Astrocyte (in vitro differentiated cells and primary cell): ENCODE measurements around the gene EXOC3. TPM values are rescaled to one million over a fixed set of nuclear protein-coding genes. Genes with fewer than 3 reads are reported as not detected.

Experiments
- DNase-seq: peaks from one replicate; pipeline ENCODE4 v3.0.0-alpha.2; 2010; ENCODE audit warnings: low read depth
- FAIRE-seq: peaks from 2 replicates; lab custom pipeline; 2011; peaks lifted over from hg19 to GRCh38; lab: Jason Lieb, UNC
- H2AFZ ChIP-seq: 2 replicates; pipeline ENCODE4 v1.6.0; 2012; ENCODE audit warnings: low read depth, low read length, inconsistent platforms
- H3K27ac ChIP-seq: 2 replicates; pipeline ENCODE4 v1.5.1; 2011; ENCODE audit warnings: low read depth, low read length, inconsistent platforms
- H3K27me3 ChIP-seq: 2 replicates; pipeline ENCODE4 v1.6.0; 2011; ENCODE audit warnings: low read length, inconsistent platforms; ENCODE audit not compliant: insufficient read depth
- H3K36me3 ChIP-seq: 2 replicates; pipeline ENCODE4 v1.5.1; 2011; ENCODE audit warnings: low read length, inconsistent platforms; ENCODE audit not compliant: insufficient read depth
- H3K4me1 ChIP-seq: 2 replicates; pipeline ENCODE4 v1.5.1; 2011; ENCODE audit warnings: low read length, inconsistent platforms; ENCODE audit not compliant: insufficient read depth
- H3K4me2 ChIP-seq: 2 replicates; pipeline ENCODE4 v1.6.0; 2012; ENCODE audit warnings: low read length, inconsistent platforms
- H3K4me3 ChIP-seq: 2 replicates; pipeline ENCODE4 v1.5.1; 2011; ENCODE audit warnings: low read depth, mild to moderate bottlenecking, low read length, inconsistent platforms; ENCODE audit not compliant: insufficient read depth
- H3K79me2 ChIP-seq: 2 replicates; pipeline ENCODE4 v1.6.0; 2012; ENCODE audit warnings: mild to moderate bottlenecking, low read length, inconsistent platforms; ENCODE audit not compliant: insufficient read depth
- H3K9ac ChIP-seq: 2 replicates; pipeline ENCODE4 v1.6.0; 2012; ENCODE audit warnings: mild to moderate bottlenecking, low read length, inconsistent platforms
- H3K9me3 ChIP-seq: 2 replicates; pipeline ENCODE4 v1.5.1; 2012; ENCODE audit warnings: low read depth, mild to moderate bottlenecking, low read length, inconsistent platforms; ENCODE audit not compliant: insufficient read depth
- H4K20me1 ChIP-seq: 2 replicates; pipeline ENCODE4 v1.6.0; 2012; ENCODE audit warnings: low read length, inconsistent platforms; ENCODE audit not compliant: insufficient read depth
- H3K27ac Mint-ChIP-seq: one replicate; pipeline ENCODE4 v1.8.0; 2021; ENCODE audit warnings: mild to moderate bottlenecking, mixed read lengths; ENCODE audit not compliant: unreplicated experiment
- H3K27me3 Mint-ChIP-seq: one replicate; pipeline ENCODE4 v1.8.0; 2021; ENCODE audit warnings: low read depth, mixed read lengths; ENCODE audit not compliant: unreplicated experiment
- H3K36me3 Mint-ChIP-seq: one replicate; pipeline ENCODE4 v1.8.0; 2021; ENCODE audit warnings: low read depth, mixed read lengths; ENCODE audit not compliant: unreplicated experiment
- H3K4me1 Mint-ChIP-seq: one replicate; pipeline ENCODE4 v1.8.0; 2021; ENCODE audit warnings: low read depth, mixed read lengths; ENCODE audit not compliant: unreplicated experiment
- H3K4me3 Mint-ChIP-seq: one replicate; pipeline ENCODE4 v1.8.0; 2021; ENCODE audit warnings: mild to moderate bottlenecking, moderate library complexity, mixed read lengths; ENCODE audit not compliant: unreplicated experiment
- H3K9me3 Mint-ChIP-seq: one replicate; pipeline ENCODE4 v1.8.0; 2021; ENCODE audit warnings: mild to moderate bottlenecking, mixed read lengths; ENCODE audit not compliant: unreplicated experiment
- CTCF ChIP-seq: IDR thresholded peaks from 2 replicates; pipeline ENCODE4 v1.5.1; 2011; ENCODE audit warnings: low read depth, mild to moderate bottlenecking, inconsistent platforms, low read length, moderate library complexity; ENCODE audit not compliant: insufficient read depth
- EZH2 ChIP-seq: IDR thresholded peaks from 2 replicates; pipeline ENCODE4 v1.6.1; 2012; ENCODE audit warnings: mild to moderate bottlenecking, low read length, inconsistent platforms; ENCODE audit not compliant: insufficient read depth
- total RNA-seq: library from RNA; stranded (reverse); gene quantifications from 2 replicates; pipeline ENCODE4 v1.2.1, GENCODE V29; 2021

The EXOC3 gene
- total RNA-seq, 1 donor from 2014 or later: 37.9 TPM

- H3K27ac Mint-ChIP-seq: no peak overlapping the region
- H3K4me2 ChIP-seq: no peak overlapping the region
- H3K4me1 ChIP-seq: no peaks in the 10 kb centered on the region
- no peak overlapping the region for H3K4me3 ChIP-seq
- H3K4me1 Mint-ChIP-seq: no peaks in the 10 kb centered on the region
- H3K27me3 Mint-ChIP-seq: peaks cover 52% of the 10 kb centered on the region
- H3K4me3 Mint-ChIP-seq: no peak overlapping the region
- no peak for DNase-seq
- H3K27ac ChIP-seq: no peak overlapping the region
- TF ChIP-seq CTCF (no peak), EZH2 (no peak)
- H2AFZ ChIP-seq: no peak overlapping the region
- no peaks in the 10 kb centered on the region for H3K9me3 ChIP-seq
- H4K20me1 ChIP-seq: no peaks in the 10 kb centered on the region
- H3K79me2 ChIP-seq: no peaks in the 10 kb centered on the region
- FAIRE-seq: no peak
- no peak overlapping the region for H3K9ac ChIP-seq
- peaks cover 22% of the 10 kb centered on the region for H3K27me3 ChIP-seq
- H3K9me3 Mint-ChIP-seq: no peaks in the 10 kb centered on the region
- no peaks in the 10 kb centered on the region for H3K36me3 ChIP-seq
- peaks cover 2% of the 10 kb centered on the region for H3K36me3 Mint-ChIP-seq
Observed at GRCh38 chr5:510521-510920, 67.5 kb downstream of the EXOC3 start.

- DNase-seq (no peak), FAIRE-seq (no peak)
- Histone ChIP-seq H3K36me3 (no peaks in the 10 kb centered on the region), H3K4me2 (no peak overlapping the region), H2AFZ (no peak overlapping the region), H3K4me3 (no peak overlapping the region), H3K9ac (no peak overlapping the region), H3K27ac (no peak overlapping the region), H4K20me1 (no peaks in the 10 kb centered on the region), H3K4me1 (no peaks in the 10 kb centered on the region), H3K27me3 (peaks cover 23% of the 10 kb centered on the region), H3K79me2 (no peaks in the 10 kb centered on the region), H3K9me3 (no peaks in the 10 kb centered on the region)
- H3K27me3 Mint-ChIP-seq: peaks cover 57% of the 10 kb centered on the region
- H3K4me1 Mint-ChIP-seq: no peaks in the 10 kb centered on the region
- H3K27ac Mint-ChIP-seq: no peak overlapping the region
- H3K9me3 Mint-ChIP-seq: no peaks in the 10 kb centered on the region
- H3K36me3 Mint-ChIP-seq: peaks cover 2% of the 10 kb centered on the region
- no peak overlapping the region for H3K4me3 Mint-ChIP-seq
- TF ChIP-seq EZH2: no peak
- no peak for TF ChIP-seq CTCF
Observed at GRCh38 chr5:511476-511875, 68.5 kb downstream of the EXOC3 start.

- Mint-ChIP-seq H3K4me3 (no peak overlapping the region), H3K9me3 (peaks cover 4% of the 10 kb centered on the region), H3K4me1 (no peaks in the 10 kb centered on the region), H3K27ac (no peak overlapping the region), H3K27me3 (peaks cover 70% of the 10 kb centered on the region), H3K36me3 (peaks cover 2% of the 10 kb centered on the region)
- Histone ChIP-seq H3K4me2 (no peak overlapping the region), H3K27ac (no peak overlapping the region), H3K27me3 (peaks cover 24% of the 10 kb centered on the region), H3K9ac (no peak overlapping the region), H3K36me3 (no peaks in the 10 kb centered on the region), H2AFZ (no peak overlapping the region), H3K9me3 (no peaks in the 10 kb centered on the region), H3K4me3 (no peak overlapping the region), H4K20me1 (no peaks in the 10 kb centered on the region), H3K4me1 (no peaks in the 10 kb centered on the region), H3K79me2 (no peaks in the 10 kb centered on the region)
- no peak for DNase-seq
- TF ChIP-seq EZH2: no peak
- TF ChIP-seq CTCF: no peak
- FAIRE-seq: no peak
Observed at GRCh38 chr5:513216-514100, 70.5 kb downstream of the EXOC3 start.
